HL-60 (cell line): ENCODE measurements around the gene BNIP5.

Source experiments
- DNase-seq, 2 experiments: peaks; one replicate each; pipeline ENCODE4 v3.0.0-alpha.2; 2010 to 2020; ENCODE audit warnings: low read depth in 1 of 2, low spot score in 1 of 2
- H3K27ac ChIP-seq: fragments of 250-450 bp; sonication (Bioruptor Pico); replicated peaks from 2 replicates; pipeline ENCODE4 v1.5.1; 2020; ENCODE audit warnings: mild to moderate bottlenecking, moderate library complexity
- H3K27me3 ChIP-seq: fragments of 250-450 bp; sonication (Bioruptor Pico); 2 replicates; pipeline ENCODE4 v1.5.1; 2021; ENCODE audit warnings: mild to moderate bottlenecking, moderate library complexity; ENCODE audit not compliant: insufficient read depth, poor library complexity, severe bottlenecking
- H3K4me3 ChIP-seq: replicated peaks from 2 replicates; pipeline ENCODE4 v1.5.1; 2011; ENCODE audit warnings: mild to moderate bottlenecking, control low read depth, low read length; ENCODE audit not compliant: insufficient read depth
- CTCF ChIP-seq: IDR thresholded peaks from one replicate; pipeline ENCODE4 v1.5.1; 2011; ENCODE audit warnings: low read length, control low read depth, inconsistent platforms; ENCODE audit not compliant: insufficient read depth
- GABPA ChIP-seq: IDR thresholded peaks from 2 replicates; pipeline ENCODE4 v1.6.1; 2012; ENCODE audit warnings: low read depth
- POLR2AphosphoS5 ChIP-seq: IDR thresholded peaks from 2 replicates; pipeline ENCODE4 v1.6.1; 2012; ENCODE audit warnings: low read depth
- SPI1 ChIP-seq: IDR thresholded peaks from 2 replicates; pipeline ENCODE4 v1.6.1; 2012; ENCODE audit warnings: low read depth, mild to moderate bottlenecking, borderline replicate concordance
- TF ChIP-seq, protein P1 (sequence below): IDR thresholded peaks from 2 replicates; pipeline ENCODE4 v1.6.1; 2012; ENCODE audit warnings: low read depth; ENCODE audit not compliant: insufficient replicate concordance

The BNIP5 gene

DNA sequence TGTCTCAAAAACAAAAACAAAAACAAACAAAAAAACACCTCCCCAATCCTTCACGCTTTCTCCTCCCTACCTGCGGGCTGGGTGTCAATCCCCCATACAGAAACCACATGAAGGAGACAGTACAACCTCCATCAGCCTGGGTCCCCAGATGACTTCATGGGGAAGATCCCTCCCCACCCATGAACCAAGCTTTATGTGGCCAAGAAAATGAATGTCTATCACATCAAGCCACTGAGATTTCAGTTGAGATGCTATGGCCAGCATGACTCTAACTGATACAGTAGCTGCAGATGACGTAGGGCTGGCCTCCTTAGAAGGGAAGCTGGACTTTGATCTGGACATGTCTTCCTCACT, 21.2 kb upstream of the BNIP5 start:
- H3K27ac ChIP-seq = no peak overlapping the region
- no peaks in the 10 kb centered on the region for H3K27me3 ChIP-seq
- H3K4me3 ChIP-seq = no peak overlapping the region
- TF ChIP-seq POLR2AphosphoS5 (no peak), CTCF (no peak), SPI1 (no peak), GABPA (no peak)
- TF ChIP-seq, protein P1, sequence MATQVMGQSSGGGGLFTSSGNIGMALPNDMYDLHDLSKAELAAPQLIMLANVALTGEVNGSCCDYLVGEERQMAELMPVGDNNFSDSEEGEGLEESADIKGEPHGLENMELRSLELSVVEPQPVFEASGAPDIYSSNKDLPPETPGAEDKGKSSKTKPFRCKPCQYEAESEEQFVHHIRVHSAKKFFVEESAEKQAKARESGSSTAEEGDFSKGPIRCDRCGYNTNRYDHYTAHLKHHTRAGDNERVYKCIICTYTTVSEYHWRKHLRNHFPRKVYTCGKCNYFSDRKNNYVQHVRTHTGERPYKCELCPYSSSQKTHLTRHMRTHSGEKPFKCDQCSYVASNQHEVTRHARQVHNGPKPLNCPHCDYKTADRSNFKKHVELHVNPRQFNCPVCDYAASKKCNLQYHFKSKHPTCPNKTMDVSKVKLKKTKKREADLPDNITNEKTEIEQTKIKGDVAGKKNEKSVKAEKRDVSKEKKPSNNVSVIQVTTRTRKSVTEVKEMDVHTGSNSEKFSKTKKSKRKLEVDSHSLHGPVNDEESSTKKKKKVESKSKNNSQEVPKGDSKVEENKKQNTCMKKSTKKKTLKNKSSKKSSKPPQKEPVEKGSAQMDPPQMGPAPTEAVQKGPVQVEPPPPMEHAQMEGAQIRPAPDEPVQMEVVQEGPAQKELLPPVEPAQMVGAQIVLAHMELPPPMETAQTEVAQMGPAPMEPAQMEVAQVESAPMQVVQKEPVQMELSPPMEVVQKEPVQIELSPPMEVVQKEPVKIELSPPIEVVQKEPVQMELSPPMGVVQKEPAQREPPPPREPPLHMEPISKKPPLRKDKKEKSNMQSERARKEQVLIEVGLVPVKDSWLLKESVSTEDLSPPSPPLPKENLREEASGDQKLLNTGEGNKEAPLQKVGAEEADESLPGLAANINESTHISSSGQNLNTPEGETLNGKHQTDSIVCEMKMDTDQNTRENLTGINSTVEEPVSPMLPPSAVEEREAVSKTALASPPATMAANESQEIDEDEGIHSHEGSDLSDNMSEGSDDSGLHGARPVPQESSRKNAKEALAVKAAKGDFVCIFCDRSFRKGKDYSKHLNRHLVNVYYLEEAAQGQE = no peak
- no peak for DNase-seq

DNA sequence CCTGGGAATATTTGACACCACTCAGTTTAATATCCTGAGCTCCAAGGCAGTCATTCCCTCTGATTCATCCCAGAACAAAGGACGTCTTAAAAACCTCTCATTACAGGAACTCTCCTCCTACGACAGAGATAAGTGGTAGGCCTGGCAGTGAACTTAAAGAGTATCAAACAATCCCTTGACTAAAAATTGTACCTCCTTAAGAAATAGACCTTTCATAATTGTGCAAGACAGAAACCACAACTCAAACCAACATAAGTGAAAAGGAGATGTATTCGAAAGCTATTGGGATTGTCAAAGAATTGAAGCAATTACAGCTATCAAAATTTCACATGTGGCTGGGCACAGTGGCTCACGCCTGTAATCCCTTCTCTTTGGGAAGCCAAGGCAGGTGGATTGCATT, 19.1 kb upstream of the BNIP5 start:
- Histone ChIP-seq H3K27ac (no peak overlapping the region), H3K27me3 (no peaks in the 10 kb centered on the region), H3K4me3 (no peak overlapping the region)
- TF ChIP-seq CTCF = no peak
- TF ChIP-seq GABPA = no peak
- TF ChIP-seq, protein P1 = no peak
- TF ChIP-seq SPI1 = no peak
- TF ChIP-seq POLR2AphosphoS5 = no peak
- DNase-seq = peak; percentile 36 to 49

GRCh38 chr6:36353411-36353915, 16.8 kb upstream of the BNIP5 start:
- no peak for DNase-seq
- no peak overlapping the region for H3K27ac ChIP-seq
- no peak for TF ChIP-seq CTCF
- no peak for TF ChIP-seq SPI1
- TF ChIP-seq POLR2AphosphoS5 = no peak
- TF ChIP-seq, protein P1 = no peak
- no peak for TF ChIP-seq GABPA
- no peaks in the 10 kb centered on the region for H3K27me3 ChIP-seq
- H3K4me3 ChIP-seq = no peak overlapping the region
